Natural killer cell treated with Interleukin-12 subunit alpha and Interleukin-12 subunit beta and Interleukin-15 and Interleukin-18, amount 100 ng/mL, for 72 hours (primary cell): Measurements from ENCODE around the gene FGF22. TPM values are rescaled to one million over a fixed set of nuclear protein-coding genes. Genes with fewer than 3 reads are reported as not detected.

Experiments
- ATAC-seq, 2 donors: fragments of 150-1000 bp; cut with Tn5 transposase in 1 of 2; sonication (Bioruptor Pico), chemical (Tn5 transposase) in 1 of 2; 2 replicates each; pipeline ENCODE4 v1.10.0; 2021
- DNase-seq: peaks from one replicate; pipeline ENCODE4 v3.0.0; 2022; ENCODE audit warnings: low spot score
- H3K27ac Mint-ChIP-seq, 2 donors: 1 replicate in 1 of 2; 2 replicates in 1 of 2; pipeline ENCODE4 v1.8.0; 2022; ENCODE audit warnings: mixed read lengths in 2 of 2, mild to moderate bottlenecking in 1 of 2, moderate library complexity in 1 of 2
- H3K27me3 Mint-ChIP-seq, 2 donors: 1 replicate in 1 of 2; 2 replicates in 1 of 2; pipeline ENCODE4 v1.8.0; 2022; ENCODE audit warnings: mixed read lengths in 2 of 2
- H3K36me3 Mint-ChIP-seq: one replicate; pipeline ENCODE4 v1.8.0; 2022; ENCODE audit warnings: mixed read lengths
- H3K4me1 Mint-ChIP-seq, 2 donors: 1 replicate in 1 of 2; 2 replicates in 1 of 2; pipeline ENCODE4 v1.8.0; 2022; ENCODE audit warnings: low read depth in 2 of 2, mixed read lengths in 2 of 2, mild to moderate bottlenecking in 1 of 2
- H3K4me3 Mint-ChIP-seq: one replicate; pipeline ENCODE4 v1.8.0; 2022; ENCODE audit warnings: mixed read lengths
- H3K9me3 Mint-ChIP-seq: 2 replicates; pipeline ENCODE4 v1.8.0; 2022; ENCODE audit warnings: mixed read lengths
- total RNA-seq, 2 donors: library from RNA; stranded (reverse); gene quantifications; one replicate each; pipeline ENCODE4 v1.2.3, GENCODE V29; 2022

Gene FGF22
- total RNA-seq, 2 donors from 2014 or later, result not detected

GRCh38 chr19:648305-648704 is 8.6 kb downstream of the FGF22 start:
- no peaks in the 10 kb centered on the region for H3K27me3 Mint-ChIP-seq

GRCh38 chr19:648904-649801 is 9.5 kb downstream of the FGF22 start:
- H3K4me1 Mint-ChIP-seq, result no peaks in the 10 kb centered on the region
- no peaks in the 10 kb centered on the region for H3K36me3 Mint-ChIP-seq
- ATAC-seq (no peak), DNase-seq (no peak)
- no peak overlapping the region for H3K4me3 Mint-ChIP-seq
- no peak overlapping the region for H3K27ac Mint-ChIP-seq
- no peaks in the 10 kb centered on the region for H3K9me3 Mint-ChIP-seq
- H3K27me3 Mint-ChIP-seq, result no peaks in the 10 kb centered on the region

More at GRCh38 chr19:648305-648704, 8.6 kb downstream of the FGF22 start:
- Mint-ChIP-seq H3K4me1 (peaks cover 0 to 2% of the 10 kb centered on the region in 2 donors), H3K27ac (no peak overlapping the region), H3K36me3 (no peaks in the 10 kb centered on the region), H3K4me3 (no peak overlapping the region), H3K9me3 (no peaks in the 10 kb centered on the region)
- no peak for DNase-seq
- no peak for ATAC-seq

- H3K27ac Mint-ChIP-seq, result no peak overlapping the region
- no peak overlapping the region for H3K4me3 Mint-ChIP-seq
Observed at GRCh38 chr19:650121-650520, 10.4 kb downstream of the FGF22 start.

GRCh38 chr19:651114-651818 is 11.6 kb downstream of the FGF22 start:
- ATAC-seq, result no peak
- no peaks in the 10 kb centered on the region for H3K36me3 Mint-ChIP-seq
- no peaks in the 10 kb centered on the region for H3K27me3 Mint-ChIP-seq
- no peak for DNase-seq
- no peak overlapping the region for H3K4me3 Mint-ChIP-seq
- no peaks in the 10 kb centered on the region for H3K9me3 Mint-ChIP-seq
- peaks cover 16 to 17% of the 10 kb centered on the region in 2 donors for H3K4me1 Mint-ChIP-seq
- H3K27ac Mint-ChIP-seq, result no peak overlapping the region

More at GRCh38 chr19:650121-650520, 10.4 kb downstream of the FGF22 start:
- Mint-ChIP-seq H3K36me3 (no peaks in the 10 kb centered on the region), H3K9me3 (no peaks in the 10 kb centered on the region), H3K27me3 (no peaks in the 10 kb centered on the region), H3K4me1 (peaks cover 5 to 6% of the 10 kb centered on the region in 2 donors)
- DNase-seq (no peak), ATAC-seq (no peak)

- ATAC-seq (no peak), DNase-seq (no peak)
- Mint-ChIP-seq H3K9me3 (no peaks in the 10 kb centered on the region), H3K27me3 (no peaks in the 10 kb centered on the region), H3K36me3 (no peaks in the 10 kb centered on the region), H3K27ac (no peak overlapping the region), H3K4me1 (peaks cover 20% of the 10 kb centered on the region in 2 donors), H3K4me3 (no peak overlapping the region)
Observed at GRCh38 chr19:651991-652390, 12.3 kb downstream of the FGF22 start.

GRCh38 chr19:652467-653389 is 13.0 kb downstream of the FGF22 start:
- no peak for DNase-seq
- no peak for ATAC-seq
- no peak overlapping the region for H3K27ac Mint-ChIP-seq
- no peaks in the 10 kb centered on the region for H3K9me3 Mint-ChIP-seq
- H3K27me3 Mint-ChIP-seq, result no peaks in the 10 kb centered on the region
- no peaks in the 10 kb centered on the region for H3K36me3 Mint-ChIP-seq
- H3K4me3 Mint-ChIP-seq, result no peak overlapping the region
- H3K4me1 Mint-ChIP-seq, result peaks cover 20 to 26% of the 10 kb centered on the region in 2 donors

GRCh38 chr19:653425-653824 is 13.7 kb downstream of the FGF22 start:
- no peaks in the 10 kb centered on the region for H3K27me3 Mint-ChIP-seq
- no peak overlapping the region for H3K27ac Mint-ChIP-seq
- H3K9me3 Mint-ChIP-seq, result no peaks in the 10 kb centered on the region
- no peak for DNase-seq
- ATAC-seq, result no peak
- H3K4me3 Mint-ChIP-seq, result no peak overlapping the region
- H3K36me3 Mint-ChIP-seq, result no peaks in the 10 kb centered on the region
- H3K4me1 Mint-ChIP-seq, result peaks cover 20 to 26% of the 10 kb centered on the region in 2 donors

- peak overlapping the region; percentile 58 to 87 for H3K27ac Mint-ChIP-seq
- H3K27me3 Mint-ChIP-seq, result no peaks in the 10 kb centered on the region
- no peaks in the 10 kb centered on the region for H3K36me3 Mint-ChIP-seq
- no peaks in the 10 kb centered on the region for H3K9me3 Mint-ChIP-seq
- DNase-seq, result no peak
- H3K4me1 Mint-ChIP-seq, result peaks cover 35 to 42% of the 10 kb centered on the region in 2 donors
- ATAC-seq, result no peak
- H3K4me3 Mint-ChIP-seq, result no peak overlapping the region
Observed at GRCh38 chr19:655691-656090, 16.0 kb downstream of the FGF22 start.

GRCh38 chr19:656751-657559 is 17.3 kb downstream of the FGF22 start:
- Mint-ChIP-seq H3K36me3 (no peaks in the 10 kb centered on the region), H3K4me1 (peaks cover 48 to 52% of the 10 kb centered on the region in 2 donors), H3K9me3 (no peaks in the 10 kb centered on the region), H3K27me3 (no peaks in the 10 kb centered on the region), H3K27ac (peak overlapping the region; percentile 58 to 87), H3K4me3 (no peak overlapping the region)
- ATAC-seq, result no peak
- no peak for DNase-seq

GRCh38 chr19:657611-658010 is 17.9 kb downstream of the FGF22 start:
- ATAC-seq (no peak), DNase-seq (no peak)
- Mint-ChIP-seq H3K27me3 (no peaks in the 10 kb centered on the region), H3K4me3 (no peak overlapping the region), H3K9me3 (no peaks in the 10 kb centered on the region), H3K36me3 (no peaks in the 10 kb centered on the region), H3K4me1 (peaks cover 49 to 52% of the 10 kb centered on the region in 2 donors), H3K27ac (no peak overlapping the region)

GRCh38 chr19:658059-658839 is 18.6 kb downstream of the FGF22 start:
- DNase-seq, result no peak
- Mint-ChIP-seq H3K36me3 (no peaks in the 10 kb centered on the region), H3K27ac (peak overlapping the region; percentile 94 to 95), H3K4me3 (peak overlapping the region; percentile 86), H3K27me3 (no peaks in the 10 kb centered on the region), H3K4me1 (peaks cover 49 to 52% of the 10 kb centered on the region in 2 donors), H3K9me3 (no peaks in the 10 kb centered on the region)
- ATAC-seq, result no peak
